ENCODE measurements around the gene LARP7.

GRCh38 chr4:112704322-112704721, 67.4 kb downstream of the LARP7 start:
- no peak for TF ChIP-seq CTCF (IDR thresholded peaks at IDR 0.05; ENCODE audit: insufficient read depth, low read length, poor library complexity, severe bottlenecking)
- no peak for TF ChIP-seq EZH2phosphoT487 (conservative IDR thresholded peaks at IDR 0.05; ENCODE audit: low read length)

Measured in SU-DHL-6 (cell line).